HG03342 (cell line): ENCODE results near the gene NELL2.
"Not testable (repeated sequence)": the region's sequence is repeated elsewhere in the genome, so short reads cannot be mapped to it uniquely, and the experiment has no call there.

ENCODE experiments used
- ATAC-seq: cut with Tn5 transposase; IDR thresholded peaks from one replicate; pipeline ENCODE4 v1.9.1; 2021; ENCODE audit warnings: mild to moderate bottlenecking, moderate library complexity; ENCODE audit not compliant: unreplicated experiment

Gene NELL2

DNA sequence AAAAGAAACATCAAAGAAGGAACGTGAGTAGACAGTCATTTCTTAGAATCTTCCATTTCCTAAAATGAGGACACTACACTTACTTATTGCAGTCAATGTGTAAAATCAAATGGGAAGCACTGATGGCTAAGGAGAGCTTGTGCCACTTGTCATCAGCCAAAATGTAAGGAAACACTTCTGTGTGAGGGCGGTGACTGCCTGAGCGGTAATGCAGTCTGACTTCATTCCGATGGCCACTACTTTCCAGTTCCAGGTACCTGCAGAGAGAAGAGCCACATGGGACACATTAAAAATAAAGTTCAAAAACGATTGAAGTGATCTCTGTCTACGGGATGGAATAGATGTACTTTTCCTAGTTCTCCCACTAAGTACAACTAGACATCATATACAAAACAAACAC is 96.3 kb downstream of the NELL2 start:
- ATAC-seq: no peak

DNA sequence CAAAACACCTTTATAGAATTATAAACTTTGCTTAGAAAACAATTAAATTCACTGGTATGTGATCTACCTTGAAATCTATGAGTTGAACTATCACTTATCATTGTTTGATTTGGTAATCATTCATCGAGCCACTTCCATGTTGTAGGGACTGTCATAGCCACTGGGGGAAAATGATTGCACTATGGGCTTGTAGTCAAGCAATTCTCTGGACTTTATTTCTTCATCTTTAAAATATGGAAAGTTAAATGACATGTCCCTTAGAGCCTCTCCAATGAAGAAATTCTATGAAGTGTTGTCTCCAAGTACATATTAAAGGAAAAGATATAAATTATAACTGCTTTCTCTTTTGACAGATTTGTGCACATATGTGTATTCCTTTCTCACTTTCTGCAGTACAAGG is 97.3 kb downstream of the NELL2 start:
- no peak for ATAC-seq

DNA sequence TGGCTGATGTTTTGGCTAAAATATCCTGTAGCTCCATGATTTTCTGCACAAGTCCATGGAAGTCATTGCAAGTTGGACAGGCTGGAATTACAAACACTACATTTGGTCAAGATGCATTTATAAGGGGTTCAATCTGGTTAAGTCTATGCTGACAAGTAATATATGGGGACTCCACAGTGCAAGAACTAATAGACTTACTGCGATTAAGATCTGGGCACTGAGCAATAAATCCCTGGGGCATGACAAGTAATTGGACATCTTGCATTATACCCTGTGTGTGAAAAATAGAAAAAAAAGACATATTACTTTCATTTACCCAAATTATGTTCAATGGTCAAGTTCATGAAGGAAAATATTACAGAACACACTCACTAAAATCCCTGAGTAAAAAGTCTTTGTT is 99.1 kb downstream of the NELL2 start:
- no peak for ATAC-seq

DNA sequence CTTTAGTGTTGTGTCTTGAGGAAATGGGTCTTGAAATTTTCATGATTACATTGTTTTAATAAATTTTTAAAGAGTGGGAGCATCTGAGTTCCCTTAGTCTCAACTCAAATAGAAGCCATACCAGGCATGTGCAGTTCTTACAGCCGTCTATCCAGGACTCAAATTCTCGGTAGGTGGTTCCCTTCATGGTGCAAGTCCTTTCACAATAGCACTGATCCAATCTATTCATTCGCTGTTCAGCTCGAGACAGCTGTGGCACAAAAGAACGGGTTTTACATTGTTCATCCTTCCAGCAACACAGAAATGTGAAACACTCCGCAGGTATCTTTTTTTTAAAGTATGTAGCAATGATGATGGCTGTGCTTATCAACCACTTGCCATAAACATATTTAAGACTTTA is 100.2 kb downstream of the NELL2 start:
- ATAC-seq: no peak

DNA sequence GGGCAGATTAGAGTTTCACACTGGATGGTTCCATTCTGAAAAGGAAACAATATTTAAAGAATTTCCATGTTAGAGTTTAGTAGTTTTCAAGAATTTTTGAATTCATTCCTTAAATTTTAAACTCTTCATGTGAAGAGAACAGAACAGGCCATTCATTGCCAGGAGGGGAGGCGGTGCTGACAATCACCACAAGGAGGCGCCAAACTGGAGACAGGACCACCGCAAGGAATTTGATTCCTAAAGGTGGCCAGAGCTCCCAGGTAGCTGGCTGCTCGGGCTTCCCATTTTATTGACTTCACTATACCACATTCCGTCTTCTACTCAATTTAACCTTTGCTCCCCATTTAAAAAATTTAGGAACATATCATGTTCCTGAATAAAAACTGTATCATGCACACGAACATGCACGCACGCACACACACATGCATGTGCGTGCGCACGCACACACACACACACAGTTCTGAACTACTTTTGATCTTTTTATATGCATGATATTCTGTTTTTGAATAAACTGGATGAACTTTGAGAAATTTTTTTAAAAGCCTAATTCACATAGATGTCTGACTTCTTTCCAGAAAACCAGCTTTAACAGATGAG is 101.2 kb downstream of the NELL2 start:
- peak; percentile 72 for ATAC-seq

DNA sequence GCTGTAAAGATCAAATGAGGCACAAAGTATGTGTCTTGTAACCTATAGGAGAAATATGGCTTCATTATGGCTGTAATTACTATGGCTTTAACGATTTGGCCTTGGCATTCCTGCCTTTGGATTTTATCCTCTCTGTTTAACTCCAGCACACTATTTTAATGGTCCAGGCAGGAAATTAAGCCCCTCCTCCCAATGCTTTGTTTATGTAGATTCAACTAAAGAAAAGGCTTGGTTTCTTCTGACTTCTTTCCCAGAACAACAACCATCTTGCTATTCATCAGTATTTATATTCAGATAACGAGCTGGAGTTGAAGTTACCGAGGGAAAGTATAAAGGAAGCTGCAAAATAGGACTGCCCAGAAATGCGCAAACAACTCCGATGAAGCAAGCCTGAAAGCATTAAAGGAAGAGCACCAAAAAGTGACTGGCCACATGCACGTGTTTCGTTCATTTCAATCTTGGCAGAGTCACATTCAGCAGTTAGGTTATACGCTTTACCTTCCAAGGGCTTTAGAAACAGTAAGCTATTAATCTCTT is 104.6 kb downstream of the NELL2 start:
- no peak for ATAC-seq

DNA sequence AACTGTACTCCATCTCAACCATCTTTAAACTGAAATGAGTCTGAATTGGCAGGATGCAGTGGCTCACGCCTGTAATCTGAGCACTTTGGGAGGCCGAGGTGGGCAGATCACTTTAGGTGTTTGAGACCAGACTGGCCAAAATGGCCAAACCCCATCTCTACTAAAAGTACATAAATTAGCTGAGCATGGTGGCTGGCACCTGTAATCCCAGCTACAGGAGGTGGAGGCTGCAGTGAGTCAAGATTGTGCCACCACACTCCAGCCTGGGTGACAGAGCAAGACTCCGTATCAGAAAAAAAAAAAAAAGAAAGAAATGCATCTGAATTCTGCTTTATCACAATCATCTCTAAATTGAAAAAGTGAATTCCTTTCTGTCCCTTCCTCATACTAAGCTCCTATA is 110.3 kb downstream of the NELL2 start:
- no peak for ATAC-seq

DNA sequence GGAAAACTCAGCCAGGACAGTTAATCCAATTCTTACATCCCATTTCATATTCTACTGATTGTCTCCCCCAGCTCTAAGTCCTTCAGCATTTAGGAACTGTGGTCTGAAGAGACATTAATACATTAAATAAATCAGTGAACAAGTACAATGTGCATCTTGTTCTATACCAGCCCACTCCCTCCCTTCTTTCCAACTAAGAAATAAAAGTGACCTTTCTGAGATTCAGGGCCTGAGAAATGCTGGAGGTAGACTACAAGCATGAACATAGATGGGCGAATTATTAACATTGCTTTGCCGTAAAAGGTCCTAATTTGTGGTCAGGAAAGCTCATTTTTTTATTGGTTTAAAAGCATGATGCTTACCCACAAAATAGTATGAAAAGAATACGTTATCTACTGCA is 113.1 kb downstream of the NELL2 start:
- no peak for ATAC-seq

DNA sequence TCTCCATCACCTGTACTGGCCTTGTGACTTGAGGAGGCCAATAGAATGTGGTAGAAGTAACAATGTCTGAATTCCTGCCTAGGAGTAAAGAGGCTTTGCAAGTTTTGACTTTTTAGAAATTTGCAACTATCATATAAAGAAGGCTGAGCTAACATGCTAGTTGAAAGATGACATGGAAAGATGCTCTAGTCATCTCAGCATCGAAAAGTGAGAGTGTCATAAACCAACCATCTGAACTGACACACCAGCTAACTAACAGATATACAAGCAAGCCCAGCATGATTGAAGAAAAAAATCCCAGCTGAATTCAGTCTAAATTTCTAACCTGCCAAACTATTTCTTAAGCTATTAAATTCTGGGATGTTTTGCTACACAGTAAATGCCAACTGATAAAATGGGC is 116.8 kb downstream of the NELL2 start:
- no peak for ATAC-seq

DNA sequence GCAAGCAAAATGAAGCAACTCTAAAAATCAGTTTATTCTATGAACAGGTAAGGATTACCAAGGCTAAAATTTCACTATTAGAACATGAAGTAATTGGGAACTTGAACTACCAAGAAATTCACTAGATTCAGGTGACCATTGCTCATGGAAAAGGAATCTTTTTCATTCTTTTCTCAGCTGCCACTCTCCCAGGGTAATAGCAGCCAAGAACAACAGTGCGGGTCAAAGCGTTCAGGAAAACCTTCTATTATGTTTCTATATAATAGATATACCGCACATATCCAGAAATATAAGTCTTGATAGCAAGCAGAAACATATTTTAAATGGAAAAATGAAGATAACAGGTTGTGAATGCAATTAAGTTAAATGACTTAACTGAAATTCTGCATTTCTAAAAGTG is 125.6 kb downstream of the NELL2 start:
- ATAC-seq: no peak

DNA sequence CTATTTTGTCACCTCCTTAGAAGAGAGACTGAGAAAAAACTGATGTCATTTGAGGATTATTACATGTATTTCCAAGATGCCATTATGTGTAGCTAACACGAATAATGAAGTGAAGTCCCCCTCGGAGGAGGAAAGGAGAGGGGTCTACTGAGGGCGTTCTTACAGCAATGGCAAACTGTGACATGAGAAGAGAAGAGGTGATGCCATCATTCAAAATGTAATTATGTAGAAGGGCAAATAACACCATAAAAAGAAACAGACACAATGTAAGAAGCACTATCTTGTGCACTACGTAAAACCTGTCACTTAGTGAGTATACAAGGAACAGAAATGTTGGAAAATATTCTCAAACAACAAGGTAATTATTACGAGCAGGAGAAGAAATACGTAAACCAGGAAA is 126.5 kb downstream of the NELL2 start:
- ATAC-seq: no peak

DNA sequence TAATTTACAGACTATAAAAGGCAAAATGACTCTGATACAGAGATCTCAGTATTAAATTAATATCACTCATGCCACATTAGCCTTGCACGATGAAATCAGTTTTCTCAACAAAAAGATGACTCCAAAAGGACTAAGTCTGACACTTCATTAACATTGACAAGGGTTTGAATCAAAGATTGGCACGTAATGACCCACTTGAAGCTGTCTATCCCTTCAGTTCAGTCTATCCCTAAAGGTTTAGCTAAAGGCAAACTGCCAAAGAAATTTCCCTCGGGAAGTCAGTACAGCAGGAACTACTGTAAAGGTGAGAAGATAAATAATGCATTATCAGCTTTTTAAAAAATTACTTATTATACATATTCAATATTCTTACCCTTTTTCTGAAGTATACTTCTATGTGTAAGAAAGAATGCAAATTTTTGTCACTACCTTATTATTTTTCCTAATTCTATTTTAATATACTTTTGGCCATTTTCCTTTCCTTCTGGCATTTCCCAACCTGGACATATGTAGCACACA is 127.1 kb downstream of the NELL2 start:
- no peak for ATAC-seq

DNA sequence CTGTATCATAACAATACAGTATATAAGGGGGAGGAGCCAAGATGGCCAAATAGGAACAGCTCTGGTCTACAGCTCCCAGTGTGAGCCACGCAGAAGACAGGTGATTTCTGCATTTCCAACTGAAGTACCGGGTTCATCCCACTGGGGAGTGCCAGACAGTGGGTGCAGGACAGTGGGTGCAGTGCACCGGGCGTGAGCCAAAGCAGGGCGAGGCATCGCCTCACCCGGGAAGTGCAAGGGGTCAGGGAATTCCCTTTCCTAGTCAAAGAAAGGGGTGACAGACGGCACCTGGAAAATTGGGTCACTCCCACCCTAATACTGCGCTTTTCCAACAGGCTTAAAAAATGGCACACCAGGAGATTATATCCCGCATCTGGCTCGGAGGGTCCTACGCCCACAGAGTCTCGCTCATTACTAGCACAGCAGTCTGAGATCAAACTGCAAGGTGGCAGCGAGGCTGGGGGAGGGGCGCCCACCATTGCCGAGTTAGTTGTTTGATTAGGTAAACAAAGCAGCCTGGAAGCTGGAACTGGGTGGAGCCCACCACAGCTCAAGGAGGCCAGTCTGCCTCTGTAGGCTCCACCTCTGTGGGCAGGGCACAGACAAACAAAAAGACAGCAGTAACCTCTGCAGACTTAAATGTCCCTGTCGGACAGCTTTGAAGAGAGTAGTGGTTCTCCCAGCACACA is 134.7 kb downstream of the NELL2 start:
- ATAC-seq: not testable (repeated sequence)

DNA sequence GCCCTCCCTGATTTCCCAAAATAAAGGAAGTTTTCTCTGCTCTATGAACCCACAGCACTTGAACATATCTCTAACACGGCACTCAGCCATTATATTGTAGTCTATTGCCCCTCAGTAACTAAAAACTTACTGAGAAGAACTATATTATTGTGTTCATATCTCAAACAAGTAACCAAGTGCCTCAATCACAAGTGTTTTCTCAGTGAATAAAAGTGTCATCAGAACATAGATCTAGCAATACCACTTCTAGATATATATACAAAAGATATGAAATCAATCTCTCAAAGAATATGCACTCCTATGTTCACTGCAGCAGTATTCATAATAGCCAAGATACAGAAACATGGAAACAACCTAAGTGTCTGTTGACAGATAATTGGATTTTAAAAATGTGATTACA is 138.1 kb downstream of the NELL2 start:
- ATAC-seq: no peak

DNA sequence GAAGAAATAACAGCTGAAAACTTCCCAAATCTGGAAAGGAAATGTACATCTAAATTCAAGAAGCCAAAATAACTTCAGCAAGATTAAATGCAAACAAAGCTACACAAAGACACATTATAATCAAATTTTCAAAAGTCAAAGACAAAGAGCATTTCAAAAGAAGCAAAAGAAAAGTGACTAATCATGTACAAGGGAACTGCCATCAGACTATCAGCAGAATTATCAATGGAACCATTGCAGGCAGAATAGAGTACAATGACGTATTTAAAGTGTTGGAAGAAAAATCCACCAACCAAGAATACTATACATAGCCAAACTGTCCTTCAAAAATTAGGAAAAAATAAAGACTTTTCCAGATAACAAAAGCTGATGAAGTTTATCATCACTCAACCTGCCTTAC is 147.5 kb downstream of the NELL2 start:
- no peak for ATAC-seq

DNA sequence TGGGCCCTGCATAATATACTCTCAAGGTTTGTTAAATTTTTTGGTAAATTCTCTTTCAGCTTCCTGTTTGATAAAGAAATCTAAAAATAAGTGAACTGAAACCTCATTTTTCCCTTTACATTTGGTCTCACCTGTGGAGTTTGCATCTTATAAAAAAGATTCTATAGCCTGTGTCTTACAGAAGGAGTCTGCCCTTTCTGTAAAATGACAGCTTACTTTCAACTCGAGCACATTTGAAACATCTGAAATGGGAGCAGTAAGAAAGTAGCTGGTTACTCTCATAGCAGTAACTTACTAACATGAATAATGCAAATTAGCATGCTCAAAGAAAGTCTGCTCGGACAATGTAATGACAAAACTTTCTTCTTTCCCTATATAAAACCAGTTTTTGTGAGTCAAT is 155.8 kb downstream of the NELL2 start:
- ATAC-seq: no peak

DNA sequence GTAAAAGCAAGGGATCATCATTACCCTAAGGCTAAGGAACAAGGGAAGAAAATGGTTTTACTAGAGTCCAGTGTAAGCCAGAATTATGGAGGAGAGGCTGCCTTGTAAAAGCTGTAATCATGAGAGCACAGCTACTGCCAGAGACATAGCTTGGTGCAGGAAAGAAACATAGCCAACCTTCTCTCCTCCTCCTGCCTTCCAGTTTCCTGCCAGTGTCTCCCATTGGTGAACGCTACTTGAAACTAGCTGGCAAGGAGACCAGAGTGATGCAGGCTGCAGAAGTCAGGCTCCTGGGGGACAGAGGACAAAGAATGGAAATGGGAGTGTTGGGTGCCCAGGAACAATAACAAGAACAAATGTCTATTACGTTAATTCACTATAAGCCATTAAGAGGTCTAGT is 158.5 kb downstream of the NELL2 start:
- ATAC-seq: no peak

DNA sequence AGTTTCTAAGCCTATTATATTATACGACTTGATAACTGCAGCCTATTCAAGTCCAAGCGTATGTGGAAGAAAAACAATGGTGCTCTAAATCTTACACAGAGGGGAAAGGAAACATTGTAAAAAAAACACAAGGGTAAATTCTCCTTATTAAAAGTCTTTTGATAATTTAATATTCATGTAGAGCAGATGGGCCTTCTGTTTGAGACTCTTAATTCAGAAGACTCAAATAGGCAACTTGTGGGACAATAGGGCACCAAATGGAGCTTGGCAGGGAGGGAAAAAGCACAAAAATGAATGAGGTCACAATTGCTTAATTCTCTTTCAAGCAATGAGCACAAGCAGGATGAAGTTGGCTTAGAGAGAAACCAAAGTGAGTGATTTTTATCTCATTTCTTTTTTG is 159.4 kb downstream of the NELL2 start:
- ATAC-seq: no peak

DNA sequence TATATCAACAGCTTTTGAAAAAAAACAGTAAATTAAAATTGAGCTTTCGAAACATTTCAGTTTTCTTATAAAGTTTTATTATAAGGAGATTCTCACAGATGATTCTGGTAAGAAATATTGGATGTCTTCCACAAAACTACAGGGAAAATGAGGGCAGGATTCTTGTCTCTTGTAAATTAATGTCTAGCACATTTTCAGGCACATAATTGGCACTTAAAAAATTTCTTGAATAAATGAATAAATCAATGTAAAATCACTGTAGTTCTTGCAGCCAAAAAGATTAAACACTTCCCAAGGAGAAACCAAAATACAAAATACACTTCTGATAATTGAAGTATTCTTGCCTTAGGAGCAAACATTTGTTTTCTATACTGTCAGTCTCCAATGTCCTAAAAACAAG is 164.4 kb downstream of the NELL2 start:
- ATAC-seq: no peak

DNA sequence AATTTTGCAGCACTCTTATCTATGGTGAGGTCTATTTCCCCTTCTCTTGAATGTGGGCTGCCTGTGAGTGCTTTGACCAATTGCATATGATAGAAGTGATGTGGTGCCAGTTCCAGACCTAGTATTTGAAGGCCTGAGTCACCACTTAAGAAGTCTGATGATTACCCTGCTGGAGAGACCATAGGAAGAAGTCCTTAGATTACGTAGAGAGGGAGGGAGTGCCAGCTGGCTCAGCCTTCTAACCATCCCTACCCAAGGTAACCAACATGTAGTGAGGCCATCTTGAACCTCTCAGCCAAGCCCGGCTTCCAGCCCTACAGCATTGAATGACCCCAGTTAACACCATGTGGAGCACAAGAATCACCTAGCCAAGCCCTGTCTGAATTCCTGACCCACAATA is 166.9 kb downstream of the NELL2 start:
- ATAC-seq: no peak

DNA sequence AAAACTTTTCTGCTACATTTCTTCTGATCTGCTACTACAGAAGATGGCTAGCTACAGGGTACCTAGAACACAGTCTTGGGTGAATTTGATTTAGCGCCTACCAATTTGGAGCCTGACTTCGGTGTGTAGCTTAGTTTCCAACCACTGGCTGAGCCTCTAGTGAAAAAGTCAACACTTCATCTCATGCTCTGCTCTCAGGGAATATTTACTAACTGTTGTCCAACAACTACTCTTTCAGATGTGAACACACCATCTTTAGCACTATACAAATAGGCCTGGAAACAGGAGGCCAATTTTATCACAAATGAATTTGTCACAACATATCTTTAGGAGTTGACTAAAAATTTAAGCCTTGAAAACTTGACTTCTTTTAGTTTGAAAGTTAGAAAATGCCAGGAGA is 167.9 kb downstream of the NELL2 start:
- ATAC-seq: no peak

DNA sequence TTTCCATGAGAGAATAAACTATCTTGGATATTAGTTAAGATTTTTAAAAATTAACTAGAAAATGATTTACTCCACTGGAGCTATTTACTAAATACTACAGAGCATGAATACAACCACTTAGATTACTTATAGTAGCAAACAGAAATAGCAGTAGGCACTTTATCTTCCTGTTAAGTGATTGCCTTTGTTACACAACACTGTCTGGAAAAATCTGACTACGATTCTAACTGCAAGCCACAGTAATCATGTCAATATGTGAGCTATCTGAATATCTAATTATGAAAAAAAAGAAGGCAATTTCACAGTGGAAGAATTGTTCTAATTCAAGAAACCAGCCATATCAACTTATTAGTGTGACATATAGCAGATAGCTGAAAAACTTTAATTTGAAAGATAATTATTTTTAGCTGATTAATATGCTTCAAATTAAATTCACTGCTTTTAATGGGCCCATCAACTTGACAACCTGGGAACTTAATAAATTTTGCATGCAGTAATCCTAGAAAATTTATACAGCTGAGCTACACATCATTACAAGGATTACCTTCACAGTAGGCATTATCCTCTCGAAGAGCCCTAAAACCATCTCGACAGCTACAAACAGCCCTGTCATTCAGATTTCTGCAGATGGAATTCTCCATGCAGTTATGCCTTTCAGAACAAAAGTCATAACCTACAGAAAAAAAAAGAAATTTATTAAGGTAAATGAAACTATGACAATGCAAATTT is 172.8 kb downstream of the NELL2 start:
- no peak for ATAC-seq
